ENCODE measurements around the gene SPR.
A peak's percentile ranks its signal among the peaks of the same experiment; 100 is the strongest.

SPR gene

DNA sequence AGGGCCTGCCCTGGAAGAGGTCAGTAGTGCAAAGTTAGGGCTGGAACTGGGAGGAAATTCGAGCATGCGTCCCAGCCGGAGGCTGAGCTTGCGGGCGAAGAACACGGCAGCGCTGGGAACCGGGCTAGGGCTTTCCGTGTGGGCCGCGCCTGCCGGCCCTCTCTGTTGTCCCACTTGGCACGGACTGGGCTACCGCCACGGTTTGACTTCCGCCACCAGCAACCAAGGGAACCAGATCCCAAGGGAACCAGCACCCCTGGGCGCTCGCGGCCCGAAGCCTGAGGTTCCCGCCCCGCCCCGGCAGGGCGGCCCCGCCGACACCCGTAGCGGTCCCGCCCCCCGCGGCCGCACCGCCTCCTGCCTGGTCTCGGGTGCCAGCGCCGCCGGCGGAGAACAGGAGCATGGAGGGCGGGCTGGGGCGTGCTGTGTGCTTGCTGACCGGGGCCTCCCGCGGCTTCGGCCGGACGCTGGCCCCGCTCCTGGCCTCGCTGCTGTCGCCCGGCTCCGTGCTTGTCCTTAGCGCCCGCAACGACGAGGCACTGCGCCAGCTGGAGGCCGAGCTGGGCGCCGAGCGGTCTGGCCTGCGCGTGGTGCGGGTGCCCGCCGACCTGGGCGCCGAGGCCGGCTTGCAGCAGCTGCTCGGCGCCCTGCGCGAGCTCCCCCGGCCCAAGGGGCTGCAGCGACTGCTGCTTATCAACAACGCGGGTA lies at the start of gene SPR:
TSS of gene SPR (plus strand) at position 377 of the 708 bp plus-strand sequence. CDS start at position 402, 25 bp downstream.
- DNase-seq (ENCODE audit: low read depth in 2 of 2), result peak; percentile 48 to 71

GRCh38 chr2:72840066-72840465 lies 47.1 kb upstream of the SPR start:
- no peak for DNase-seq (ENCODE audit: low read depth in 2 of 2)

DNA sequence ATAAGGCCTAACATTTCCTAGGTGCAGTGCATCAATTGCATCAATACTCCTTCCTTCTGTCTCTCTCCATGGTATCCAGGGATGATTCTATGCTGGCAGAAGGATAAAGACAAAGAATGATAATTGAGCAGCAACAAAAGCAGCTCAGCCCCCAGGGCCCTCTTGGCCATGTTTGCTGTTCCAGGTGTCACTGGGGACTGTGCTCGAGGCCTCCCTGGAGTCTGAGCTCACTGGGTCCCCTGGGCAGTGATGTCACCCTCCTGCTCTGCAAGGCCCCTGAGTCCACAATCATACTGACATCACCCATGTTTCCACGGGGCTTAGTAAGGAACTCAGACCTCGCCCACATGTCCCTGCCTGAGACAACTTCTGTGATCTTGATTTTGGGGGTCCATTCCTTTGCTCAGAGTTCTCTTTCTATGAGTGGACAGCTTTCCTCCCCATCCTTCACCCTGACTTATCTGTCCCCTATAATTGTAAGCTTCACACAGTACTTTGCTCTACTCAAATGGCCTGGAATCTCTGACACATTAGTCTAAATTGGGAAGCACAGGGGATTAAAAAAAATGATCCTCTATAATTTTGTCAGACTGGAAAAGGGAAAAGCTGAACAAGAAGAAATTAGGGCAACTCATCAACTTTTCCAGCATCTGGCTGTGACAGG lies 45.6 kb upstream of the SPR start:
- DNase-seq (ENCODE audit: low read depth in 2 of 2), result no peak

DNA sequence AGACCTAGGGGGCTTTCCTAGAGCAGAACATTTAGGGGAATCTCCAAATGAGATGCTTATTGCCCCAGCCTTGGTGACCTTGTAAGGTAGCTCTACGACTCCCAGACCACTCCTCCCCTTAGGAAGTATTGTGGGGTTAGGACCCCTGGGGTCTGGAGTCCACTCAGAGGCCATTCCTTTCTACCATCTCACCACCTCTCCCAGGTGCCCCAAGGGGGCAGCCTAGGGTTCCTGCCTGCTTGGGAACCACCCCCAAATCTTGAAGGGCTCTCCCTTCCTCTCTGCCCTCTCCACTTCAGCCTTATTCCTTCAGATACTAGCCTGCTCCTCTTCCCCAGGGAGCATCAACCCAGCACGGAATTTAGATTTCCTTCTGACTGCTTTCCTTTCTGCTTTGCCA lies 43.9 kb upstream of the SPR start:
- no peak for DNase-seq (ENCODE audit: low read depth in 2 of 2)

DNA sequence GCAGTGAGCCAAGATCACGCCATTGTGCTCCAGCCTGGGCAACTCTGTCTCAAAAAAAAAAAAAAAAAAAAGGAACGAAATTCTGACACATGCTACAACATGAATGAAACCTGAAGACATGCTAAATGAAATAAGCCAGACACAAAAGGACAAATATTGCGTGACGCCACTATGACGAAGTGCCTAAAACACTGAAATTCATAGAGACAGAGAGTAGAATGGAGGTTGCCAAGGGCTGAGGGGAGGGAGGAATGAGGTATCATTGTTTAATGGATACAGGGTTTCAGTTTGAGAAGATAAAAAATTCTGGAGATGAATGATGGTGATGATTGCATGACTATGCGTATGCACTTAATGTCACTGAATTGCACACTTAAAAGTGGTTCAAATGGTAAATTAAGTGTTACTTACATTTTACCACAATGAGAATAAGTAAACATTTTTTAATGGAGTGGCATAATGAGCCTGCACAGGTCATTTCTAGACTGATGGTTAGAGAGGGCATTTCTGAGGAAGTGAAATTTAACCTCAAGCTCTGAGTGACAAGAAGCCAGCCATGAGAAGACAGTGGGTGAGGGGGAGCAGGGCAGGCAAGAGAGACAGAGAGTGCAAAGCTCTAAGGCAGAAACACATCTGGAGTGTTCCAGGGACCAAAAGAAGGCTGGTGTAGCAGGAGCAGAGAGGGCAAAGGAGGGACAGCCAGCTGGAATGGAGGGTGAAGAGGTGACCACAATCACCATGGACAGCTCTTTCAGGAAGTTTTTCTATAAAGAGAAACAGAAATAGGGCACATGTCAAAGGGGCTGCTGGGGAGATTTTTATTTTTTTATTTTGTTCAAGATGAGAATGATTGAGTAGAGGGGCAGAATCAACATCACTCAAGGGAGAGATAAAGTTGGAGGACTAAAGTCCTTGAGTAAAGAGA lies 40.8 kb upstream of the SPR start:
- DNase-seq (ENCODE audit: low read depth in 2 of 2), result no peak

DNA sequence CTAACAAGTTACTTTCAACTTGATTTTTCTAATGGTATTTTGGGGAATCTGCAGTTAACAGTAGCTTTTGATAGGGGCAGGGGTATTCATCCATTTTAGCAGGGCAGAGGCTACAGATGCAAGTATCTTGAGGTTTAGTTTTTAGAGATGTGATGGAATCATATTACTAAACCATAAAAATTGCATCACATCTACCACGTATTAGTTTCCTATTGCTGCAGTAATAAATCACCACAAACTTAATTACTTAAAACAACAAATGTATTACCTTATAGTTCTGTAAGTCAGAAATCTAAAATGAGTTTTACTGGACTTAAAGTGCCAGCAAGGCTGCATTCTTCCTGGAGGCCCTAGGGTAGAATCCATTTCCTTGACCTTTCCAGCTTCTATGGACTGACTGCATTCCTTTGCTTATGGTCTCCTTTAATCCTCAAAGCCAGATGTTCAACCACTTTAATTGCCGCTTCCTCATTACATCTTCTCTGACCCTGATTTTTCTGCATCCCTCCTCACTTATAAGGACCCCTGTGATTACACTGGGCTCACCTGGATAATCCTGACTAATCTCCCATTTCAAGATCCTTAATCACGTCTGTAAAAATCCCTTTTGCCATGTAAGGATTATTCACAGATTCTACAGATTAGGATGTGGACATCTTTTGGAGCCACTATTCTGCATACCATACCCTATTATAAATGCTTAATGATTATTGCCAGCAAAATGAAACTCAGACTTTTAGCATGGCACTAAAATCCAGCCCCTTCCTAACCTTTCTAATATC lies 39.5 kb upstream of the SPR start:
- no peak for DNase-seq (ENCODE audit: low read depth in 2 of 2)

DNA sequence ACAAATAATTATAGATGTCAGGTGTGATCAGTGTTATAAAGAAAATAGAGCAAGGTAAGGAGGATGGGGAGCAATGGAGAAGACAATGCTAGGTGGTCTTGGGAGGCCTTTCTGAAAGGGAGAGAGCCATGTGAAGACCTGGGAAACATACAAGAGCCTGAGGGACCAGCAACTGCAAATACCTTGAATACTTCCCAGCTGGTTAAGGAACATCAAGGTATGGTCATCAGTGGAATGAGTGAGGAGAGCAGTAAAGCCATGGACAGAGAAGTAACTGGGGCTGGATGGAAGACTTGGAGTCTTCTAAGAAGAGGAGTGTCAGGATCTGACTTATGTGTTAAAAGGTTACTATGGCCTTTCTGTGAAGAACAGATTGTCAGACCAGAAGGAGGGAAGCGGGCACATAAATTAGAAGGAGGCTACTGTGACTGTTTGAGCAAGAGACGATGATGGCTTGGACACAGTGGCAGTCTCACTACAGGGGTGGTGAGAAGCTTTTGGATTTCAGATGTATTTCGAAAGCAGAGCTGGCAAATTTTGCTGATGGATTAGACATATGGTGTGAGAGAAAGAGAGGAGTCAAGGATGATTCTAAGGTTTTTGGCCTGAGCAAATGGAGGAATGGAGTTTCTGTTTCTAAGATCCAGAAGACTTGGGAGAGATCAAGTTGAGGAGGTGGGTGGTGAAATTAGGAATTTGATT lies 38.6 kb upstream of the SPR start:
- DNase-seq (ENCODE audit: low read depth in 2 of 2), result no peak

- DNase-seq (ENCODE audit: low read depth in 2 of 2), result no peak
These were observed 38.1 kb upstream of the SPR start for GRCh38 chr2:72849138-72849462.

DNA sequence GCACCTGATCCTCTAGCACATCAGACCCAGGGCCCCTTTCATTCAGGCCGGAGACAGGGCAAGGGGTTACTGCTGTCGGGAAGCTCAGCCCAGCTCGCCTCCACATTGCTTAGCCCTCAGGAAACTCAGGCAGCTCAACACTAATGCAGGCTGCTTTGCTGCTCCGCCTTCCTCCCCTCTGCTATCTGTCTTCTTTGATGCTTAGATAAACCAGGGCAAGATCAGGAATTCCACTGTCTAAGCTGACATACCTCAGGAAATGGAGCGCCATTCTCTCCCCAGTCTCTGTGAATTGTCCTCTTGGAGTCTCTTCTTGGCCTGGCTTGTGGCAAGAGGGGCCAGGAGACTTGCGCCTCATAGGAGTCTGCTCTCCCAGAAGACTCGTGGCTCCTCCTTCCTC lies 35.9 kb upstream of the SPR start:
- DNase-seq (ENCODE audit: low read depth in 2 of 2), result no peak

GRCh38 chr2:72859831-72860262 lies 27.4 kb upstream of the SPR start:
- peak; percentile 24 to 28 for DNase-seq (ENCODE audit: low read depth in 2 of 2)

DNA sequence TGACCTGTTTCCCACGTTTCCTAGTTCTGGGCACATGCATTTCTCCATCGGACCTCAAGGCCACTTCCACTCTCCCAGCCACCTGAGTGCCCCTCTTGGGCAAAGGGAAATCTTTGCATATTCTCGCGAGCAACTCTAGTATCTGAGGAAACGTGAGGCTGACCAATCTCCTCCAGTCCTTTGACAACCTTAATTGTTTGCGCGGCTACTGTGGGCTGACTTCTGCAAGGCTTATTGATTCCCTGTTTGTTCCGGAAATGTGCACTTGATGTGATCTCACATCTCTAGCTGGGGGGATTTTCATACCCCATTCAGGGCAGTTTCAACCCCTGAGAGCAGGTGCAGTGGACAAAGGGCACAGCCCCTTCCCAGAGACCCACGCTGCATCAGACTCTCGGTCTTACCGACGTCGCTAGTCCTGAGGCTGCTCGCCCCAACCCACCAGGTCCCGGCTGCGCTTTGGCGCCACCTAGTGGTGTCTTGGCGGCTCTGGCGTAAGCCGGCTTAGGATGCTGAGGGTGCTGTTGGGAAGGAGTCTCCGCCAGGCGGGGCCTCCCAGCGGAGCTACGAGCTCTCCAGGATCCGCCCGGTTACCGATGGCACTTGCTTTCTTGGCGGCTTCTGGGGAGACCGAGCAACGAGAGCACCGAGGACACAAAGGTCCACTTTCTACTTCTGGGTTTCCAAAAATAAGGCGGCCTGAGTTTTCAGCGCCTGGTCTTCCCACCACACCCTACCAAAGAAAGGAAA lies 24.8 kb upstream of the SPR start:
- peak; percentile 74 to 84 for DNase-seq (ENCODE audit: low read depth in 2 of 2)

DNA sequence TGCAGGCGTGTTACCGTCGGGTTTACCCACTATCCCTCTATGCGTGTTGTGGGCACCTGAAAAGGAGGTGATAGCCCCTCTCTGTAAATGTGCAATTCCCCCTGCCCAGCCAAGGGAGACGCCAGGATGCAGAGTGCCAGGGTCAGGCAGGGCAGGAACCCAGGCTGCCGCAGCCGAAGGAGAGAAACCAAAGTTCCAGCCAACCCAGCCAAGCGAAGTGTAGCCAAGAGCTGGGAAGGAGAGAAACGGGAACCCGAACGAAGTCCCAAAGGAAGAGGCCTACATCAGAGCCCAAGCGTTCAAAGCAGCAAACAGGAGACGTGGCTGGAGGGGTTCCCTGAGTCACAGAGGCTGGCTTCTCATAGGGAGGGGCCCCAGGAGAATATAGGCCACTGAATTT lies 24.2 kb upstream of the SPR start:
- no peak for DNase-seq (ENCODE audit: low read depth in 2 of 2)

- DNase-seq (ENCODE audit: low read depth in 2 of 2), result peak in 1 of 2 experiments; percentile 25
These were observed 22.7 kb upstream of the SPR start for GRCh38 chr2:72864500-72864899.

DNA sequence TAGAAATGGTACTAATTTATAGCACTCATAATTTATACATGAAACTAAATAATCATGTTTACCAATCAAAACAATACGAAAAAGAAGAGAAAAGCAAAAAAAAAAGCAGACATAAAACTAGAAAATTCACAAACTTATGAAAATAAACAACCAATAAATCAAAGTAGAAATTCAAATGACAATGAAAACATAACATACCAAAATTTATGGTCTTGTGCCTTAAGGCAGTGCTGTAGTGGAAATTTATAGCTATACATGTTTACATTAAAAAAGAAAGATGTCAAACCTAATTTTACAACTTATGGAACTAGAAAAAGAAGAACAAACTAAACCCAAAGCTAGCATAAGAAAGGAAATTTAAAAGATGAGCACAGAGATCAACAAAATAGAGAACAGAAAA lies 16.1 kb upstream of the SPR start:
- DNase-seq (ENCODE audit: low read depth in 2 of 2), result no peak

DNA sequence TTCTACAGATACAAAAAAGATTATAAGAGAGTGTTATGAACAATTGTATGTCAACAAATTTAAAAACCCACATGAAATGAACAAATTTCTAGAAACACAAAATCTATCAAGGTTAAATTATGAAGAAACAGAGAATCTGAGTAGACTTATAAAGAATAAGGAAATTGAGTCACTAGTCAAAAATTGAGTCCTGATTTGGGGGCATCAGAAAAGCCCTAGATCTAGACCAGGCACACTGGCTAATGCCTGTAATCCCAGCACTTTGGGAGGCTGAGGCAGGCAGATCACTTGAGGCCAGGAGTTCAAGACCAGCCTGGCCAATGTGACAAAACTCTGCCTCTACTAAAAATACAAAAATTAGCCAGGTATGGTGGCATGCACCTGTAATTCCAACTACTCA lies 15.3 kb upstream of the SPR start:
- no peak for DNase-seq (ENCODE audit: low read depth in 2 of 2)

GRCh38 chr2:72883356-72883962 lies 3.7 kb upstream of the SPR start:
- peak in 1 of 2 experiments; percentile 24 for DNase-seq (ENCODE audit: low read depth in 2 of 2)

DNA sequence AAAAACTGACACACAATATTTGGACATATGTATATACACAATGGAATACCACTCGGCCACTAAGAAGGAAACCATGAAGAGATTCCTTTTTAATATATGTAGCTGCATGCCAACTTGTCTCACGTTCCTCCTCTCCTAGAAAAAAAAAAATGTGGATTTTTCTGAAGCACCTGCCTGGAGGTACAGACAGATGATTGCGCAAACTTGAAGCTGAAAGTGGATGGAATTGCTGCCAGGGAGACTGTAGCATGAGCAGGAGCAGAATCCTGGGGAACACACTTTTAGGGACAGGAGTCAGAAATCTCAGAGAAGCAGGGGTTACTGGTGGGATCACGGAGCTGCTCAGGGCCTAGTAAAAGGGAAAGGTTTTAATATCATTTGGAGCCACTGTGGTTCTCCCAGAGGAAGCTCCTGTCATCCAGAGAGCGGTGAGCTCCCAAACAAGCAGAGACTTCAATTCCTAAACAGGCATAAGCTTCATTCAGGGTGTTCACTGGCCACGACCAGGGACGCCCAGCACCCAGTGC lies 640 bp upstream of the SPR start:
- no peak for DNase-seq (ENCODE audit: low read depth in 2 of 2)

DNA sequence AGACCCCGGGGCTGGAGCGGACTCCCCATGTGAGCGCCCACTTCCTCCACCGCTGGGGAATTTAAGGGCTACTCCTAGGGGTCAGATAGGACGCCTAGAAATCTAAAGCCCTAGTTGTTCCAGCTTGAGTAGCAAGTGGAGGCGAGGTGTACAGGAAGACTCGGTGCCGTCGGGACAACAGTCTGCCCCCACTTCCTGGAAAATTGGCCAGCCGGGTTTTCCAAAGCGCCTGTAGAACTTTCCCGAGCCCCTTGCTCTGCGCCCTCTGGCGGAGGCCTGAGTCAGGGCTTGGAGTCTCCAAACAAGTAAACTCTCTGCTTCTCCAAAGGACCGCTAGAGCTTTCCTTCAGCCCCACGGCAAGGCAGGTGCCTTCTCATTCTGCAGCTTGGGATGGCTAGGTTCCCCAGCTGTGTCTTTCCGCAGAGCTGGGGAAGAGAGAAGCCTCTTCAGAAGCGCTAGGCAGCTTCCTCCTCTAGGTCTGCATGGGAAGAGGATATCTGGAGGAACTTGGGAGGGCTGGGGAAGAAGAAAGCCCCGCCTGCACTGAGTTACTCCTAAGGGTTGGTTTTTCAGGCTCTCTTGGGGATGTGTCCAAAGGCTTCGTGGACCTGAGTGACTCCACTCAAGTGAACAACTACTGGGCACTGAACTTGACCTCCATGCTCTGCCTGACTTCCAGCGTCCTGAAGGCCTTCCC lies 681 bp downstream of the SPR start:
- peak; percentile 32 to 67 for DNase-seq (ENCODE audit: low read depth in 2 of 2)

Data from stimulated activated CD4-positive, alpha-beta T cell treated with anti-CD3 and anti-CD28 coated beads, Interleukin-12 subunit alpha, Interleukin-12 subunit beta, amount 100 ng/mL, for 24 hours (primary cell).